Posterior cingulate gyrus (tissue), 11 donors: ENCODE data around the gene COG5.

Experiments used
- DNase-seq, 10 donors: peaks; one replicate each; pipeline versions ENCODE4 v3.0.0 to v3.0.0-alpha.2; 2020 to 2021; ENCODE audit warnings: mixed read lengths in 3 of 10
- intact Hi-C: fragments of 100-400 bp; cut with DNase I; formaldehyde crosslinking; loops from one replicate; pipeline ENCODE4 v1.15.1; 2023

Gene COG5

GRCh38 chr7:107469929-107470328, 93.8 kb downstream of the COG5 start, which contains the start of gene GPR22:
TSS of gene GPR22 (plus strand) at chr7:107470057. CDS start at chr7:107474061, 4,004 bp downstream.
- DNase-seq: peak in 4 of 10 donors; percentile 16 to 46 (median 34)
- intact Hi-C loops: loop anchor here (10.0 kb wide), 1 partner anchor 115 kb away; the partner anchor contains the start of gene BCAP29

GRCh38 chr7:107468824-107469223, 94.9 kb downstream of the COG5 start:
- intact Hi-C loops: no loop called here
- DNase-seq: no peak

- intact Hi-C loops: no loop called here
- DNase-seq: no peak
Observed at GRCh38 chr7:107467972-107468371, 95.7 kb downstream of the COG5 start.

- DNase-seq: no peak
- intact Hi-C loops: loop anchor here (2.0 kb wide), 1 partner anchor 410 kb away; no protein-coding TSS in a partner anchor
Observed at GRCh38 chr7:107464666-107465226, 99.0 kb downstream of the COG5 start.

GRCh38 chr7:107463139-107464078, 100.3 kb downstream of the COG5 start:
- DNase-seq: peak; percentile 19 to 93 (median 55)
- intact Hi-C loops: loop anchor here (2.0 kb wide), 2 partner anchors 261 to 411 kb away; no protein-coding TSS in a partner anchor

- intact Hi-C loops: loop anchor here (2.0 kb wide), 1 partner anchor 263 kb away; no protein-coding TSS in a partner anchor
- DNase-seq: no peak
Observed at GRCh38 chr7:107461938-107462533, 101.7 kb downstream of the COG5 start.

GRCh38 chr7:107453388-107453787, 110.3 kb downstream of the COG5 start:
- intact Hi-C loops: no loop called here
- DNase-seq: no peak

GRCh38 chr7:107450970-107451369, 112.8 kb downstream of the COG5 start:
- no peak for DNase-seq
- intact Hi-C loops: no loop called here

GRCh38 chr7:107446988-107447387, 116.7 kb downstream of the COG5 start:
- intact Hi-C loops: no loop called here
- peak in 1 of 10 donors; percentile 15 for DNase-seq

GRCh38 chr7:107446531-107446930, 117.2 kb downstream of the COG5 start:
- intact Hi-C loops: no loop called here
- DNase-seq: no peak

GRCh38 chr7:107442678-107443077, 121.0 kb downstream of the COG5 start:
- intact Hi-C loops: no loop called here
- DNase-seq: no peak

GRCh38 chr7:107441581-107442422, 121.9 kb downstream of the COG5 start:
- no peak for DNase-seq
- intact Hi-C loops: no loop called here

GRCh38 chr7:107439025-107439424, 124.7 kb downstream of the COG5 start:
- no peak for DNase-seq
- intact Hi-C loops: no loop called here

GRCh38 chr7:107435749-107436148, 128.0 kb downstream of the COG5 start:
- intact Hi-C loops: no loop called here
- no peak for DNase-seq

- intact Hi-C loops: no loop called here
- no peak for DNase-seq
Observed at GRCh38 chr7:107432261-107432660, 131.5 kb downstream of the COG5 start.

- DNase-seq: no peak
- intact Hi-C loops: no loop called here
Observed at GRCh38 chr7:107430057-107430456, 133.7 kb downstream of the COG5 start.

GRCh38 chr7:107428642-107429041, 135.1 kb downstream of the COG5 start:
- no peak for DNase-seq
- intact Hi-C loops: no loop called here

- intact Hi-C loops: no loop called here
- peak in 1 of 10 donors; percentile 67 for DNase-seq
Observed at GRCh38 chr7:107427462-107427861, 136.3 kb downstream of the COG5 start.

- intact Hi-C loops: no loop called here
- DNase-seq: no peak
Observed at GRCh38 chr7:107414198-107414597, 149.5 kb downstream of the COG5 start.

GRCh38 chr7:107408349-107408748, 155.4 kb downstream of the COG5 start:
- intact Hi-C loops: no loop called here
- DNase-seq: no peak
